Stimulated activated CD4-positive, alpha-beta T cell treated with anti-CD3 and anti-CD28 coated beads, Interleukin-4, amount 100 ng/mL, for 1 hour (primary cell): ENCODE measurements around the gene DHRS4L2.
"Not testable (repeated sequence)": the region's sequence is repeated elsewhere in the genome, so short reads cannot be mapped to it uniquely, and the experiment has no call there.

Source experiments
- DNase-seq: peaks from one replicate; pipeline ENCODE4 v3.0.0-alpha.2; 2020

Gene DHRS4L2

GRCh38 chr14:23988607-23989363, at the start of gene DHRS4L2:
Gene DHRS4L2 (plus strand): TSS chr14:23988929. CDS start chr14:23988948, 19 bp downstream.
- DNase-seq = peak; percentile 81

- no peak for DNase-seq
Measured at GRCh38 chr14:23939607-23940326, 49.0 kb upstream of the DHRS4L2 start.

- no peak for DNase-seq
Measured at GRCh38 chr14:23941230-23941629, 47.5 kb upstream of the DHRS4L2 start.

GRCh38 chr14:23941669-23942068, 47.1 kb upstream of the DHRS4L2 start:
- DNase-seq = no peak

- DNase-seq = no peak
Measured at GRCh38 chr14:23942587-23942986, 46.1 kb upstream of the DHRS4L2 start.

GRCh38 chr14:23949069-23949468, 39.7 kb upstream of the DHRS4L2 start:
- not testable (repeated sequence) for DNase-seq

- DNase-seq = no peak
Measured at GRCh38 chr14:23950411-23951135, 38.2 kb upstream of the DHRS4L2 start.

- not testable (repeated sequence) for DNase-seq
Measured at GRCh38 chr14:23951136-23951466, 37.6 kb upstream of the DHRS4L2 start.

GRCh38 chr14:23951590-23952201, 37.0 kb upstream of the DHRS4L2 start:
- DNase-seq = no peak

GRCh38 chr14:23953116-23953463, 35.6 kb upstream of the DHRS4L2 start:
- not testable (repeated sequence) for DNase-seq

- peak; percentile 77 for DNase-seq
Measured at GRCh38 chr14:23953464-23954278, 35.1 kb upstream of the DHRS4L2 start, which contains the start of gene DHRS4. Gene DHRS4 (plus strand): TSS chr14:23953770. CDS start chr14:23953789, 19 bp downstream.

GRCh38 chr14:23954279-23954614, 34.5 kb upstream of the DHRS4L2 start:
- DNase-seq = not testable (repeated sequence)

GRCh38 chr14:23954965-23955364, 33.8 kb upstream of the DHRS4L2 start:
- not testable (repeated sequence) for DNase-seq

GRCh38 chr14:23955811-23956210, 32.9 kb upstream of the DHRS4L2 start:
- DNase-seq = not testable (repeated sequence)

GRCh38 chr14:23957913-23958569, 30.7 kb upstream of the DHRS4L2 start:
- not testable (repeated sequence) for DNase-seq

GRCh38 chr14:23960899-23961298, 27.8 kb upstream of the DHRS4L2 start:
- DNase-seq = not testable (repeated sequence)

- DNase-seq = not testable (repeated sequence)
Measured at GRCh38 chr14:23961704-23962103, 27.0 kb upstream of the DHRS4L2 start.

- not testable (repeated sequence) for DNase-seq
Measured at GRCh38 chr14:23969130-23969480, 19.6 kb upstream of the DHRS4L2 start.

- DNase-seq = peak; percentile 68
Measured at GRCh38 chr14:23969481-23970282, 19.0 kb upstream of the DHRS4L2 start.

- not testable (repeated sequence) for DNase-seq
Measured at GRCh38 chr14:23970283-23970659, 18.5 kb upstream of the DHRS4L2 start.

- DNase-seq = not testable (repeated sequence)
Measured at GRCh38 chr14:23973178-23973577, 15.6 kb upstream of the DHRS4L2 start.
